CD8-positive, alpha-beta memory T cell (primary cell): ENCODE measurements around the gene CARF. TPM values are rescaled to one million over a fixed set of nuclear protein-coding genes. Genes with fewer than 3 reads are reported as not detected.
A peak's percentile ranks its signal among the peaks of the same experiment; 100 is the strongest.
"Not testable (repeated sequence)": the region's sequence is repeated elsewhere in the genome, so short reads cannot be mapped to it uniquely, and the experiment has no call there.

Experiments
- CTCF ChIA-PET: fragments of 350-600 bp; sonication (Branson Sonifier 250); formaldehyde crosslinking; loops from one replicate; lab custom pipeline; 2021; ENCODE audit warnings: antibody characterized with exemption; lab: Charles Lee
- POLR2A ChIA-PET: fragments of 350-600 bp; sonication (Branson Sonifier 250); formaldehyde crosslinking; loops from one replicate; lab custom pipeline; 2021; ENCODE audit warnings: antibody characterized with exemption; lab: Charles Lee
- DNase-seq, 5 donors: peaks; one replicate each; pipeline versions ENCODE4 v3.0.0 to v3.0.0-alpha.2; 2020 to 2022; ENCODE audit warnings: mixed read lengths in 1 of 5
- H3K27ac ChIP-seq: one replicate; pipeline ENCODE4 v1.7.0; 2013; ENCODE audit warnings: low read depth, mild to moderate bottlenecking, low read length, moderate library complexity
- H3K27me3 ChIP-seq: 2 replicates; pipeline ENCODE4 v1.7.0; 2013; ENCODE audit warnings: low read length, mild to moderate bottlenecking; ENCODE audit not compliant: insufficient read depth, poor library complexity, severe bottlenecking
- H3K36me3 ChIP-seq: 2 replicates; pipeline ENCODE4 v1.7.0; 2013; ENCODE audit warnings: mild to moderate bottlenecking, low read length, moderate library complexity; ENCODE audit not compliant: insufficient read depth
- H3K4me1 ChIP-seq: 2 replicates; pipeline ENCODE4 v1.7.0; 2013; ENCODE audit warnings: mild to moderate bottlenecking, low read length, moderate library complexity; ENCODE audit not compliant: insufficient read depth
- H3K4me3 ChIP-seq: 2 replicates; pipeline ENCODE4 v1.7.0; 2013; ENCODE audit warnings: mild to moderate bottlenecking, low read length
- H3K9me3 ChIP-seq: 2 replicates; pipeline ENCODE4 v1.7.0; 2013; ENCODE audit warnings: mild to moderate bottlenecking, low read length
- H3K27ac Mint-ChIP-seq, 8 donors: one replicate each; pipeline ENCODE4 v1.8.0; 2020 to 2021; ENCODE audit warnings: mixed read lengths in 8 of 8, mild to moderate bottlenecking in 6 of 8, inconsistent platforms in 3 of 8, moderate library complexity in 3 of 8
- H3K27me3 Mint-ChIP-seq, 2 donors: one replicate each; pipeline ENCODE4 v1.8.0; 2020 to 2021; ENCODE audit warnings: mixed read lengths in 2 of 2, mild to moderate bottlenecking in 1 of 2, moderate library complexity in 1 of 2
- H3K36me3 Mint-ChIP-seq, 3 donors: one replicate each; pipeline ENCODE4 v1.8.0; 2020 to 2021; ENCODE audit warnings: mixed read lengths in 3 of 3, inconsistent platforms in 1 of 3, mild to moderate bottlenecking in 1 of 3
- H3K4me1 Mint-ChIP-seq, 3 donors: one replicate each; pipeline ENCODE4 v1.8.0; 2020 to 2021; ENCODE audit warnings: mixed read lengths in 3 of 3, inconsistent platforms in 1 of 3, mild to moderate bottlenecking in 1 of 3
- H3K4me3 Mint-ChIP-seq, 7 donors: one replicate each; pipeline ENCODE4 v1.8.0; 2020 to 2021; ENCODE audit warnings: mixed read lengths in 7 of 7, mild to moderate bottlenecking in 6 of 7, moderate library complexity in 4 of 7, inconsistent platforms in 2 of 7
- H3K9me3 Mint-ChIP-seq, 5 donors: one replicate each; pipeline ENCODE4 v1.8.0; 2020 to 2022; ENCODE audit warnings: mixed read lengths in 5 of 5, mild to moderate bottlenecking in 3 of 5, moderate library complexity in 2 of 5, inconsistent platforms in 1 of 5
- polyA plus RNA-seq: library from polyadenylated mRNA; unstranded; fragments of 300-500 nt; fragmentation: Illumina TruSeq; gene quantifications from one replicate; pipeline ENCODE4 v1.2.3, GENCODE V29; 2021
- total RNA-seq, 2 experiments: library from RNA; stranded (reverse); gene quantifications; one replicate each; pipeline ENCODE4 v1.2.3, GENCODE V29; 2021

Gene CARF
- total and polyA plus RNA-seq, 3 experiments from 2014 or later, result 3.1 to 5.5 (median 4.2) TPM

GRCh38 chr2:202965810-202966460, 53.9 kb downstream of the CARF start:
- Mint-ChIP-seq H3K27ac (peak overlapping the region in 2 of 8 donors; percentile 3 to 54), H3K36me3 (peaks cover 0 to 38% (median 8%) of the 10 kb centered on the region in 3 donors), H3K4me1 (no peaks in the 10 kb centered on the region), H3K4me3 (no peak overlapping the region), H3K9me3 (no peaks in the 10 kb centered on the region), H3K27me3 (no peaks in the 10 kb centered on the region)
- H3K27ac ChIP-seq, result no peak overlapping the region
- H3K36me3 ChIP-seq, result no peaks in the 10 kb centered on the region
- H3K4me3 ChIP-seq, result no peak overlapping the region
- ChIA-PET CTCF (no interaction called here), POLR2A (no interaction called here)
- no peak for DNase-seq
- no peaks in the 10 kb centered on the region for H3K27me3 ChIP-seq
- H3K9me3 ChIP-seq, result no peaks in the 10 kb centered on the region
- no peaks in the 10 kb centered on the region for H3K4me1 ChIP-seq

- H3K4me3 Mint-ChIP-seq, H3K36me3 ChIP-seq, DNase-seq, H3K27ac ChIP-seq, POLR2A ChIA-PET, H3K27me3 Mint-ChIP-seq, H3K4me1 Mint-ChIP-seq, H3K4me1 ChIP-seq, CTCF ChIA-PET, H3K9me3 Mint-ChIP-seq, H3K4me3 ChIP-seq, H3K27ac Mint-ChIP-seq, H3K27me3 ChIP-seq, H3K9me3 ChIP-seq: not testable (repeated sequence)
- peaks cover 0 to 38% (median 5%) of the 10 kb centered on the region in 3 donors for H3K36me3 Mint-ChIP-seq
These were observed 57.3 kb downstream of the CARF start for GRCh38 chr2:202969404-202969803.

GRCh38 chr2:202976809-202977208, 64.7 kb downstream of the CARF start:
- no peak overlapping the region for H3K4me3 Mint-ChIP-seq
- no peaks in the 10 kb centered on the region for H3K27me3 ChIP-seq
- H3K27ac Mint-ChIP-seq, result no peak overlapping the region
- POLR2A ChIA-PET, result no interaction called here
- H3K36me3 Mint-ChIP-seq, result peaks cover 4 to 55% (median 16%) of the 10 kb centered on the region in 3 donors
- H3K9me3 Mint-ChIP-seq, result no peaks in the 10 kb centered on the region
- no peaks in the 10 kb centered on the region for H3K36me3 ChIP-seq
- H3K9me3 ChIP-seq, result no peaks in the 10 kb centered on the region
- H3K4me3 ChIP-seq, result no peak overlapping the region
- H3K4me1 ChIP-seq, result no peaks in the 10 kb centered on the region
- CTCF ChIA-PET, result interaction anchor here (1.4 kb wide), 1 partner anchor 13 kb away, joined by 4 read pairs; no protein-coding TSS in a partner anchor
- no peaks in the 10 kb centered on the region for H3K4me1 Mint-ChIP-seq
- no peaks in the 10 kb centered on the region for H3K27me3 Mint-ChIP-seq
- H3K27ac ChIP-seq, result no peak overlapping the region
- no peak for DNase-seq

- no peak overlapping the region for H3K4me3 Mint-ChIP-seq
- no peaks in the 10 kb centered on the region for H3K9me3 Mint-ChIP-seq
- ChIA-PET POLR2A (no interaction called here), CTCF (no interaction called here)
- Histone ChIP-seq H3K4me1 (no peaks in the 10 kb centered on the region), H3K27ac (no peak overlapping the region), H3K36me3 (no peaks in the 10 kb centered on the region), H3K4me3 (no peak overlapping the region), H3K27me3 (no peaks in the 10 kb centered on the region), H3K9me3 (no peaks in the 10 kb centered on the region)
- H3K36me3 Mint-ChIP-seq, result peaks cover 3 to 49% (median 27%) of the 10 kb centered on the region in 3 donors
- H3K27me3 Mint-ChIP-seq, result no peaks in the 10 kb centered on the region
- peak overlapping the region in 2 of 8 donors; percentile 34 to 42 for H3K27ac Mint-ChIP-seq
- H3K4me1 Mint-ChIP-seq, result no peaks in the 10 kb centered on the region
- DNase-seq, result no peak
These were observed 70.9 kb downstream of the CARF start for GRCh38 chr2:202982779-202983491.

- Mint-ChIP-seq H3K27me3 (no peaks in the 10 kb centered on the region), H3K9me3 (no peaks in the 10 kb centered on the region), H3K4me3 (no peak overlapping the region), H3K36me3 (peaks cover 0 to 3% (median 3%) of the 10 kb centered on the region in 3 donors), H3K27ac (no peak overlapping the region), H3K4me1 (no peaks in the 10 kb centered on the region)
- CTCF ChIA-PET, result no interaction called here
- H3K36me3 ChIP-seq, result no peaks in the 10 kb centered on the region
- no peak overlapping the region for H3K4me3 ChIP-seq
- no peak for DNase-seq
- H3K4me1 ChIP-seq, result no peaks in the 10 kb centered on the region
- H3K9me3 ChIP-seq, result no peaks in the 10 kb centered on the region
- no peak overlapping the region for H3K27ac ChIP-seq
- H3K27me3 ChIP-seq, result no peaks in the 10 kb centered on the region
- POLR2A ChIA-PET, result no interaction called here
These were observed 77.7 kb downstream of the CARF start for GRCh38 chr2:202989749-202990148.

GRCh38 chr2:202990501-202990900, 78.4 kb downstream of the CARF start:
- Histone ChIP-seq H3K36me3 (no peaks in the 10 kb centered on the region), H3K9me3 (no peaks in the 10 kb centered on the region), H3K27me3 (no peaks in the 10 kb centered on the region), H3K4me3 (no peak overlapping the region), H3K4me1 (no peaks in the 10 kb centered on the region), H3K27ac (no peak overlapping the region)
- peaks cover 0 to 3% (median 3%) of the 10 kb centered on the region in 3 donors for H3K36me3 Mint-ChIP-seq
- no peak overlapping the region for H3K27ac Mint-ChIP-seq
- ChIA-PET POLR2A (no interaction called here), CTCF (no interaction called here)
- H3K4me3 Mint-ChIP-seq, result no peak overlapping the region
- H3K4me1 Mint-ChIP-seq, result no peaks in the 10 kb centered on the region
- no peaks in the 10 kb centered on the region for H3K9me3 Mint-ChIP-seq
- no peak for DNase-seq
- peaks cover 0 to 7% of the 10 kb centered on the region in 2 donors for H3K27me3 Mint-ChIP-seq

GRCh38 chr2:202997113-202997512, 85.0 kb downstream of the CARF start:
- H3K4me1 ChIP-seq, H3K9me3 ChIP-seq, CTCF ChIA-PET, H3K4me3 Mint-ChIP-seq, POLR2A ChIA-PET, H3K4me3 ChIP-seq, H3K4me1 Mint-ChIP-seq, H3K36me3 Mint-ChIP-seq, H3K27me3 ChIP-seq, DNase-seq, H3K27ac Mint-ChIP-seq, H3K36me3 ChIP-seq, H3K9me3 Mint-ChIP-seq, H3K27ac ChIP-seq: not testable (repeated sequence)
- peaks cover 3 to 13% of the 10 kb centered on the region in 2 donors for H3K27me3 Mint-ChIP-seq

GRCh38 chr2:203002054-203002821, 90.2 kb downstream of the CARF start:
- no peak overlapping the region for H3K4me3 Mint-ChIP-seq
- no peak overlapping the region for H3K27ac Mint-ChIP-seq
- Histone ChIP-seq H3K9me3 (no peaks in the 10 kb centered on the region), H3K27me3 (no peaks in the 10 kb centered on the region), H3K4me3 (no peak overlapping the region), H3K4me1 (no peaks in the 10 kb centered on the region), H3K27ac (no peak overlapping the region), H3K36me3 (no peaks in the 10 kb centered on the region)
- DNase-seq, result no peak
- ChIA-PET POLR2A (no interaction called here), CTCF (no interaction called here)
- peaks cover 0 to 7% (median 0%) of the 10 kb centered on the region in 3 donors for H3K36me3 Mint-ChIP-seq
- H3K4me1 Mint-ChIP-seq, result no peaks in the 10 kb centered on the region
- H3K27me3 Mint-ChIP-seq, result peaks cover 8 to 20% of the 10 kb centered on the region in 2 donors
- H3K9me3 Mint-ChIP-seq, result no peaks in the 10 kb centered on the region
